Hepatocyte (in vitro differentiated cells): ENCODE results near the gene TMEM232. TPM values are rescaled to one million over a fixed set of nuclear protein-coding genes. Genes with fewer than 3 reads are reported as not detected.

Experiments used
- DNase-seq: peaks from one replicate; pipeline ENCODE4 v3.0.0-alpha.2; 2016; ENCODE audit warnings: low spot score
- H2AFZ ChIP-seq: fragments of 200-600 bp; sonication (generic); 2 replicates; pipeline ENCODE4 v1.6.0; 2016; ENCODE audit warnings: antibody characterized with exemption, mild to moderate bottlenecking
- H3K27ac ChIP-seq: fragments of 200-600 bp; sonication (generic); 2 replicates; pipeline ENCODE4 v1.5.1; 2016; ENCODE audit warnings: mild to moderate bottlenecking
- H3K27me3 ChIP-seq: fragments of 200-600 bp; sonication (generic); 2 replicates; pipeline ENCODE4 v1.6.1; 2016
- H3K36me3 ChIP-seq: fragments of 200-600 bp; sonication (generic); replicated peaks from 2 replicates; pipeline ENCODE4 v1.5.1; 2016; ENCODE audit warnings: low read depth; ENCODE audit not compliant: insufficient read depth
- H3K4me1 ChIP-seq: fragments of 200-600 bp; sonication (generic); 2 replicates; pipeline ENCODE4 v1.5.1; 2016; ENCODE audit warnings: mild to moderate bottlenecking, moderate library complexity; ENCODE audit not compliant: insufficient read depth
- H3K4me2 ChIP-seq: fragments of 200-600 bp; sonication (generic); 2 replicates; pipeline ENCODE4 v1.6.0; 2016
- H3K4me3 ChIP-seq: fragments of 200-600 bp; sonication (generic); 2 replicates; pipeline ENCODE4 v1.5.1; 2016; ENCODE audit warnings: mild to moderate bottlenecking
- H3K79me2 ChIP-seq: fragments of 200-600 bp; sonication (generic); 2 replicates; pipeline ENCODE4 v1.6.0; 2017; ENCODE audit warnings: mild to moderate bottlenecking
- H3K9me2 ChIP-seq: fragments of 200-600 bp; sonication (generic); replicated peaks from 2 replicates; pipeline ENCODE4 v1.6.0; 2017; ENCODE audit warnings: mild to moderate bottlenecking; ENCODE audit not compliant: insufficient read depth
- H3K9me3 ChIP-seq: fragments of 200-600 bp; sonication (generic); 2 replicates; pipeline ENCODE4 v1.5.1; 2016; ENCODE audit warnings: low read depth, mild to moderate bottlenecking
- H4K20me1 ChIP-seq: fragments of 200-600 bp; sonication (generic); 2 replicates; pipeline ENCODE4 v1.6.0; 2016; ENCODE audit warnings: mild to moderate bottlenecking; ENCODE audit not compliant: insufficient read depth, poor library complexity, severe bottlenecking
- CTCF ChIP-seq: fragments of 200-600 bp; sonication (generic); IDR thresholded peaks from 2 replicates; pipeline ENCODE4 v1.5.1; 2016; ENCODE audit warnings: antibody characterized with exemption, mild to moderate bottlenecking; ENCODE audit not compliant: poor library complexity
- EZH2 ChIP-seq: fragments of 200-600 bp; sonication (generic); IDR thresholded peaks from 2 replicates; pipeline ENCODE4 v1.6.1; 2016; ENCODE audit warnings: antibody characterized with exemption, mild to moderate bottlenecking, borderline replicate concordance
- EZH2phosphoT487 ChIP-seq: fragments of 200-600 bp; sonication (generic); IDR thresholded peaks from one replicate; pipeline ENCODE4 v1.6.1; 2018; ENCODE audit warnings: antibody characterized with exemption, mild to moderate bottlenecking, low read depth, moderate library complexity; ENCODE audit not compliant: unreplicated experiment, severe bottlenecking
- WGBS: methylation state at CpG from one replicate; pipeline ENCODE4 v1.1.6; 2016; ENCODE audit warnings: low lambda C conversion rate; ENCODE audit errors: missing lambda C conversion rate; 5-methylcytosine and 5-hydroxymethylcytosine counted together
- microRNA-seq: library from miRNA; unstranded; fragments of <30 nt; microRNA quantifications from one replicate; pipeline ENCODE4, GENCODE V29; 2017
- polyA plus RNA-seq: library from polyadenylated mRNA; unstranded; fragments of >200 nt; fragmentation: Nextera tagmentation; extraction: Ambion mirVana; gene quantifications from 2 replicates; pipeline ENCODE4 v1.2.1, GENCODE V29; 2016
- small RNA-seq: library from RNA; depleted of rRNA; stranded (forward); fragments of <200 nt; gene quantifications from one replicate; pipeline ENCODE3, GENCODE V24; 2014
- total RNA-seq: library from RNA; depleted of rRNA; stranded (reverse); fragments of >200 nt; gene quantifications from 2 replicates; pipeline ENCODE4 v1.2.3, GENCODE V29; 2014

Gene TMEM232
- total and polyA plus RNA-seq, 2 experiments from 2014 or later: 2.4 to 2.8 TPM

DNA sequence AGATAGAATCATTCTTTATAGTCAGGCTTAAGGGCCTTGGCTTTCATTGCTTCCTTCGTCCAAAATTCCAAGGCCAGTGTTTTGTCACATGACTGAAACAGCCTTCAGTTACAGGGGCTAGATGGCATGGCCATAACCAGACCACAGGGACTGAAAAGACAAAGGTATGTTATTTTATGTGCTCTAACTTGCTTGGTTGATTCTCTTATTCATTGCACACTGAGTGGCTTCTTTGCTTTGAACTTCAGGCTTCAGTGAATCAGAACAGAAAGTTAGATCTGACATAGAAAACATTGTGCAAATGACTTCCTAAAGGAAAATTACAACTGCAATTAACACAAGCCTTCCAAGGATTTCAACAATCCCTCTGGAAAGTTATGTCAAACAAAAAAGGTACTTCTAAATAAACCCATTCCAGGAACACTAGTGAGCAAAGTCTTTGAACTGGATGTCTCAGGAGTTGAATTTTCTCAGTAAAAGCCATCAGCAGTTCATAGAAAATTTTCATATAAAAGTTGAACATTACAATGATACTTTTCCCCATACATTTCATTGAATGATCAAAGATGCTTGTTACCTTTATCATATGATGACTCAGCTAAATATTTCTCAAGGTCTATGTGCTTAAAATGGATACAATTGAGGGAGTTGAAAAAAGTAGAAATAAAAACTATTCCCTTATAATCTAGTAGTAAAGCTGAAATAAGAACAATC is 355.3 kb downstream of the TMEM232 start:
- Histone ChIP-seq H3K27ac (no peak overlapping the region), H3K36me3 (no peaks in the 10 kb centered on the region), H3K4me3 (no peak overlapping the region), H3K9me3 (no peaks in the 10 kb centered on the region), H4K20me1 (no peaks in the 10 kb centered on the region), H3K27me3 (no peaks in the 10 kb centered on the region), H2AFZ (no peak overlapping the region), H3K79me2 (no peaks in the 10 kb centered on the region), H3K9me2 (no peaks in the 10 kb centered on the region), H3K4me2 (no peak overlapping the region), H3K4me1 (no peaks in the 10 kb centered on the region)
- TF ChIP-seq EZH2 (no peak), CTCF (no peak), EZH2phosphoT487 (no peak)
- DNase-seq: no peak
- 58% methylated on average over 1 of the region's 1 CpG for WGBS

Small RNAs within 50 kb of the gene (microRNA-seq; reads per million reads assigned to microRNA genes)
- not detected for gene MIR548F3

Small RNAs within 50 kb of the gene (small RNA-seq; reads per million reads assigned to genes)
- gene MIR548F3 (not detected), gene RF00432 (not detected)

Other genes with a start within 250 kb of the TMEM232 start
- 65.9 and 76.2 TPM in 2 replicates for gene SLC25A46, start 12.3 kb upstream of the TMEM232 start, total RNA-seq
- gene SLC25A46, start 12.3 kb upstream of the TMEM232 start, polyA plus RNA-seq: 16.5 and 27.3 TPM in 2 replicates